ENCODE measurements around the gene CA9. TPM values are rescaled to one million over a fixed set of nuclear protein-coding genes. Genes with fewer than 3 reads are reported as not detected.

Gene CA9
- total and polyA plus RNA-seq, 2 experiments from 2014 or later = 1.1 TPM; not detected in 1

GRCh38 chr9:35687306-35687705 is 13.6 kb downstream of the CA9 start:
- Histone ChIP-seq H4K20me1 (replicated peaks; ENCODE audit: insufficient read depth) (peaks cover 6% of the 10 kb centered on the region; the same call in 1 of the 2 replicates), H2AFZ (no peak overlapping the region), H3K27ac (ENCODE audit: low read depth) (no peak overlapping the region), H3F3A (replicated peaks; ENCODE audit: low read depth) (peaks cover 10% of the 10 kb centered on the region; the same call in 1 of the 2 replicates), H3K4me3 (no peak overlapping the region), H3K4me2 (no peak overlapping the region; the same call in 1 of the 2 replicates), H3K36me3 (ENCODE audit: insufficient read depth) (peaks cover 26% of the 10 kb centered on the region), H3K27me3 (ENCODE audit: insufficient read depth) (no peaks in the 10 kb centered on the region), H3K79me2 (replicated peaks; ENCODE audit: insufficient read depth) (peaks cover 22% of the 10 kb centered on the region), H3K9me2 (ENCODE audit: insufficient read depth) (no peaks in the 10 kb centered on the region), H3K4me1 (ENCODE audit: insufficient read depth) (peaks cover 17% of the 10 kb centered on the region; the same call in 1 of the 2 replicates)
- H3K4me3 Mint-ChIP-seq = peak overlapping the region; percentile 38
- H3K27me3 Mint-ChIP-seq (ENCODE audit: insufficient read depth, low read depth, poor library complexity) = peaks cover 3% of the 10 kb centered on the region
- ATAC-seq (no peak), DNase-seq (ENCODE audit: low spot score) (no peak)
- no peak overlapping the region; the same call in 1 of the 2 replicates for H3K27ac Mint-ChIP-seq
- peaks cover 65% of the 10 kb centered on the region for H3K36me3 Mint-ChIP-seq (ENCODE audit: low read depth)
- H3K9me3 Mint-ChIP-seq = no peaks in the 10 kb centered on the region; the same call in 1 of the 3 replicates
- TF ChIP-seq, protein P1, sequence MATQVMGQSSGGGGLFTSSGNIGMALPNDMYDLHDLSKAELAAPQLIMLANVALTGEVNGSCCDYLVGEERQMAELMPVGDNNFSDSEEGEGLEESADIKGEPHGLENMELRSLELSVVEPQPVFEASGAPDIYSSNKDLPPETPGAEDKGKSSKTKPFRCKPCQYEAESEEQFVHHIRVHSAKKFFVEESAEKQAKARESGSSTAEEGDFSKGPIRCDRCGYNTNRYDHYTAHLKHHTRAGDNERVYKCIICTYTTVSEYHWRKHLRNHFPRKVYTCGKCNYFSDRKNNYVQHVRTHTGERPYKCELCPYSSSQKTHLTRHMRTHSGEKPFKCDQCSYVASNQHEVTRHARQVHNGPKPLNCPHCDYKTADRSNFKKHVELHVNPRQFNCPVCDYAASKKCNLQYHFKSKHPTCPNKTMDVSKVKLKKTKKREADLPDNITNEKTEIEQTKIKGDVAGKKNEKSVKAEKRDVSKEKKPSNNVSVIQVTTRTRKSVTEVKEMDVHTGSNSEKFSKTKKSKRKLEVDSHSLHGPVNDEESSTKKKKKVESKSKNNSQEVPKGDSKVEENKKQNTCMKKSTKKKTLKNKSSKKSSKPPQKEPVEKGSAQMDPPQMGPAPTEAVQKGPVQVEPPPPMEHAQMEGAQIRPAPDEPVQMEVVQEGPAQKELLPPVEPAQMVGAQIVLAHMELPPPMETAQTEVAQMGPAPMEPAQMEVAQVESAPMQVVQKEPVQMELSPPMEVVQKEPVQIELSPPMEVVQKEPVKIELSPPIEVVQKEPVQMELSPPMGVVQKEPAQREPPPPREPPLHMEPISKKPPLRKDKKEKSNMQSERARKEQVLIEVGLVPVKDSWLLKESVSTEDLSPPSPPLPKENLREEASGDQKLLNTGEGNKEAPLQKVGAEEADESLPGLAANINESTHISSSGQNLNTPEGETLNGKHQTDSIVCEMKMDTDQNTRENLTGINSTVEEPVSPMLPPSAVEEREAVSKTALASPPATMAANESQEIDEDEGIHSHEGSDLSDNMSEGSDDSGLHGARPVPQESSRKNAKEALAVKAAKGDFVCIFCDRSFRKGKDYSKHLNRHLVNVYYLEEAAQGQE (IDR thresholded peaks at IDR 0.05; ENCODE audit: unreplicated experiment) = no peak
- TF ChIP-seq ETS1 (IDR thresholded peaks at IDR 0.05) = no peak
- no peak for TF ChIP-seq NANOG (IDR thresholded peaks at IDR 0.05; ENCODE audit: borderline replicate concordance)
- TF ChIP-seq JUNB (IDR thresholded peaks at IDR 0.05; ENCODE audit: unreplicated experiment) = no peak
- TF ChIP-seq CTCF (conservative IDR thresholded peaks at IDR 0.05; ENCODE audit: low read depth in 2 of 2) = no peak
- TF ChIP-seq ZNF114 (CRISPR knock-in tag; IDR thresholded peaks at IDR 0.05) = no peak
- no peak for TF ChIP-seq EZH2phosphoT487 (IDR thresholded peaks at IDR 0.05; ENCODE audit: unreplicated experiment)
- TF ChIP-seq, protein P2, sequence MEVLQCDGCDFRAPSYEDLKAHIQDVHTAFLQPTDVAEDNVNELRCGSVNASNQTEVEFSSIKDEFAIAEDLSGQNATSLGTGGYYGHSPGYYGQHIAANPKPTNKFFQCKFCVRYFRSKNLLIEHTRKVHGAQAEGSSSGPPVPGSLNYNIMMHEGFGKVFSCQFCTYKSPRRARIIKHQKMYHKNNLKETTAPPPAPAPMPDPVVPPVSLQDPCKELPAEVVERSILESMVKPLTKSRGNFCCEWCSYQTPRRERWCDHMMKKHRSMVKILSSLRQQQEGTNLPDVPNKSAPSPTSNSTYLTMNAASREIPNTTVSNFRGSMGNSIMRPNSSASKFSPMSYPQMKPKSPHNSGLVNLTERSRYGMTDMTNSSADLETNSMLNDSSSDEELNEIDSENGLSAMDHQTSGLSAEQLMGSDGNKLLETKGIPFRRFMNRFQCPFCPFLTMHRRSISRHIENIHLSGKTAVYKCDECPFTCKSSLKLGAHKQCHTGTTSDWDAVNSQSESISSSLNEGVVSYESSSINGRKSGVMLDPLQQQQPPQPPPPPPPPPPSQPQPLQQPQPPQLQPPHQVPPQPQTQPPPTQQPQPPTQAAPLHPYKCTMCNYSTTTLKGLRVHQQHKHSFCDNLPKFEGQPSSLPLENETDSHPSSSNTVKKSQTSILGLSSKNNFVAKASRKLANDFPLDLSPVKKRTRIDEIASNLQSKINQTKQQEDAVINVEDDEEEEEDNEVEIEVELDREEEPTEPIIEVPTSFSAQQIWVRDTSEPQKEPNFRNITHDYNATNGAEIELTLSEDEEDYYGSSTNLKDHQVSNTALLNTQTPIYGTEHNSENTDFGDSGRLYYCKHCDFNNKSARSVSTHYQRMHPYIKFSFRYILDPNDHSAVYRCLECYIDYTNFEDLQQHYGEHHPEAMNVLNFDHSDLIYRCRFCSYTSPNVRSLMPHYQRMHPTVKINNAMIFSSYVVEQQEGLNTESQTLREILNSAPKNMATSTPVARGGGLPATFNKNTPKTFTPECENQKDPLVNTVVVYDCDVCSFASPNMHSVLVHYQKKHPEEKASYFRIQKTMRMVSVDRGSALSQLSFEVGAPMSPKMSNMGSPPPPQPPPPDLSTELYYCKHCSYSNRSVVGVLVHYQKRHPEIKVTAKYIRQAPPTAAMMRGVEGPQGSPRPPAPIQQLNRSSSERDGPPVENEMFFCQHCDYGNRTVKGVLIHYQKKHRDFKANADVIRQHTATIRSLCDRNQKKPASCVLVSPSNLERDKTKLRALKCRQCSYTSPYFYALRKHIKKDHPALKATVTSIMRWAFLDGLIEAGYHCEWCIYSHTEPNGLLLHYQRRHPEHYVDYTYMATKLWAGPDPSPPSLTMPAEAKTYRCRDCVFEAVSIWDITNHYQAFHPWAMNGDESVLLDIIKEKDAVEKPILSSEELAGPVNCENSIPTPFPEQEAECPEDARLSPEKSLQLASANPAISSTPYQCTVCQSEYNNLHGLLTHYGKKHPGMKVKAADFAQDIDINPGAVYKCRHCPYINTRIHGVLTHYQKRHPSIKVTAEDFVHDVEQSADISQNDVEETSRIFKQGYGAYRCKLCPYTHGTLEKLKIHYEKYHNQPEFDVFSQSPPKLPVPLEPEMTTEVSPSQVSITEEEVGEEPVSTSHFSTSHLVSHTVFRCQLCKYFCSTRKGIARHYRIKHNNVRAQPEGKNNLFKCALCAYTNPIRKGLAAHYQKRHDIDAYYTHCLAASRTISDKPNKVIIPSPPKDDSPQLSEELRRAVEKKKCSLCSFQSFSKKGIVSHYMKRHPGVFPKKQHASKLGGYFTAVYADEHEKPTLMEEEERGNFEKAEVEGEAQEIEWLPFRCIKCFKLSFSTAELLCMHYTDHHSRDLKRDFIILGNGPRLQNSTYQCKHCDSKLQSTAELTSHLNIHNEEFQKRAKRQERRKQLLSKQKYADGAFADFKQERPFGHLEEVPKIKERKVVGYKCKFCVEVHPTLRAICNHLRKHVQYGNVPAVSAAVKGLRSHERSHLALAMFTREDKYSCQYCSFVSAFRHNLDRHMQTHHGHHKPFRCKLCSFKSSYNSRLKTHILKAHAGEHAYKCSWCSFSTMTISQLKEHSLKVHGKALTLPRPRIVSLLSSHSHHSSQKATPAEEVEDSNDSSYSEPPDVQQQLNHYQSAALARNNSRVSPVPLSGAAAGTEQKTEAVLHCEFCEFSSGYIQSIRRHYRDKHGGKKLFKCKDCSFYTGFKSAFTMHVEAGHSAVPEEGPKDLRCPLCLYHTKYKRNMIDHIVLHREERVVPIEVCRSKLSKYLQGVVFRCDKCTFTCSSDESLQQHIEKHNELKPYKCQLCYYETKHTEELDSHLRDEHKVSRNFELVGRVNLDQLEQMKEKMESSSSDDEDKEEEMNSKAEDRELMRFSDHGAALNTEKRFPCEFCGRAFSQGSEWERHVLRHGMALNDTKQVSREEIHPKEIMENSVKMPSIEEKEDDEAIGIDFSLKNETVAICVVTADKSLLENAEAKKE (CRISPR knock-in tag; IDR thresholded peaks at IDR 0.05) = no peak
- TF ChIP-seq ZNF331 (CRISPR knock-in tag; IDR thresholded peaks at IDR 0.05; ENCODE audit: low read depth) = no peak
- no peak for TF ChIP-seq EZH2 (IDR thresholded peaks at IDR 0.05; ENCODE audit: low read depth, unreplicated experiment)
- no peak for TF ChIP-seq CREB1 (CRISPR knock-in tag; IDR thresholded peaks at IDR 0.05; ENCODE audit: low read depth)
- no peak for TF ChIP-seq STAT1 (IDR thresholded peaks at IDR 0.05; ENCODE audit: unreplicated experiment)
- TF ChIP-seq POLR2AphosphoS5 (IDR thresholded peaks at IDR 0.05; ENCODE audit: low read depth) = no peak
- peaks cover 33% of the 10 kb centered on the region for H3K4me1 Mint-ChIP-seq
